GM23248 (cell line): Measurements from ENCODE around the gene PHIP.

Experiments used
- EZH2 ChIP-seq: fragments of 200-600 bp; sonication (generic); IDR thresholded peaks from 2 replicates; pipeline ENCODE4 v1.6.1; 2018; ENCODE audit warnings: antibody characterized with exemption, mild to moderate bottlenecking; ENCODE audit not compliant: insufficient read depth, poor library complexity, severe bottlenecking
- EZH2phosphoT487 ChIP-seq: fragments of 200-600 bp; sonication (generic); IDR thresholded peaks from 2 replicates; pipeline ENCODE4 v1.6.1; 2018; ENCODE audit warnings: antibody characterized with exemption, moderate library complexity, mild to moderate bottlenecking, low read depth; ENCODE audit not compliant: insufficient read depth

GRCh38 chr6:78986161-78986560 is 91.9 kb downstream of the PHIP start:
- TF ChIP-seq EZH2phosphoT487 (no peak), EZH2 (no peak)
